ENCODE results near the gene RBAK. TPM values are rescaled to one million over a fixed set of nuclear protein-coding genes. Genes with fewer than 3 reads are reported as not detected.

Gene RBAK
- total RNA-seq (2021; ENCODE audit: unreplicated experiment) (14.8 TPM), Bru-seq, nascent RNA (percentile 93 among the genes with signal in this experiment), BruChase-seq, experiment 1, labeled RNA remaining after a 2-hour chase (percentile 99 among the genes with signal in this experiment), BruChase-seq, experiment 2, labeled RNA remaining after a 6-hour chase (percentile 92 among the genes with signal in this experiment)
- 5.2 TPM for polyA plus RNA-seq (2012; ENCODE audit: insufficient read length)
- long read RNA-seq, full-length matches to known transcripts: 12 of 23 reads
- long read RNA-seq, partial matches to known transcripts: 1 of 23 reads
- long read RNA-seq, other reads (novel, unspliced or antisense): 10 of 23 reads

DNA sequence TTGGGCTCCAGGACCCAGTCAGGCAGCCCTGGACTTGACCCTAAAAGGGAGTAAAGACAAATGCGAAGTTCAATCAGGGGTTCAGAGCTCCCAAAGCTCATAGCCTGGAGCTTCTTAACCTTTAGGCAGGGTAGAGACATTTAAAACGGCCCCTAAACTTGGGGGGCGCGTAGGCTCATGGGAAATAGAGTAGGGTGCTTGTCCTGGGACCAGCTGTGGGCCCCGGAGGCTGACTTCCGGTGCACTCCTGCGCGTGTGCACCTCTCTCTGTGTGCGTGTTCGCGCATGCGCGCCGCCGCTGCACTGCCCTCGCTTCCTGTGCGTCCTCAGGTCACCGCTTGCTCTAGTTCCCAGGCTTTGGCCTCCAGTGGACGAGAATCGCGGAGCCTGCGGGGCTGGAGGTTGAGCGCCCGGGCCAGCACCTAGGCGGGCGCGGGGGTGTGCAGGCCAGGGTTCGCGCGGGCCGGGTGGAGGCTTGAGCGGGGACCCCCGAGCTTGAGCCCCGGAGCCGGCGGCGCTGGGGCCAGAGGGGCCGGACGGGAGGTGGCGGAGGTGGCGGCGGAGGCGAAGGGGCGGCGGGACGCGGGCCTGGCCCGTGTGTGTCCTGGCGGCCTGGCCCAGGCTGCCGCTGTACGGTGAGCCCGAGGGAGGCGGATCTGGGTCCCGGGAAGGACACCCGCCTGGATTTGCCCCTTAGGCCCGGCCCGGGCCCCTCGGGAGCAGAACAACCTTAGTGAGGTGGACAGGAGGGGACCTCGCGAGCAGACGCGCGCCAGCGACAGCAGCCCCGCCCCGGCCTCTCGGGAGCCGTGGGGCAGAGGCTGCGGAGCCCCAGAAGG, at the start of gene RBAK:
Gene RBAK (plus strand): TSS at position 303 of the 839 bp plus-strand sequence. CDS start 2,217 bp downstream, outside the sequence.
- BruUV-seq (replicated peaks): TSS peak; percentile 63
- H3K36me3 ChIP-seq (ENCODE audit: control insufficient read depth, insufficient read depth, low read length): no peaks in the 10 kb centered on the region
- intact Hi-C loops (cut with micrococcal nuclease; ENCODE audit: unreplicated experiment): no loop called here
- H3K27ac ChIP-seq (ENCODE audit: low read length): peak within 1 kb of the TSS; percentile 95
- peaks cover 4% of the 10 kb centered on the region; the same call in 1 of the 2 replicates for H3K9me3 ChIP-seq (ENCODE audit: control insufficient read depth, insufficient read depth, low read depth, low read length)
- in situ Hi-C loops (cut with HindIII; ENCODE audit: low pct_unique_long_range_greater_than_20kb, low sequenced_read_pairs): no loop called here
- peak within 1 kb of the TSS; percentile 74 to 88 for H3K4me3 ChIP-seq (ENCODE audit: low read depth in 2 of 2, low read length in 2 of 2)
- TF ChIP-seq, protein P1, sequence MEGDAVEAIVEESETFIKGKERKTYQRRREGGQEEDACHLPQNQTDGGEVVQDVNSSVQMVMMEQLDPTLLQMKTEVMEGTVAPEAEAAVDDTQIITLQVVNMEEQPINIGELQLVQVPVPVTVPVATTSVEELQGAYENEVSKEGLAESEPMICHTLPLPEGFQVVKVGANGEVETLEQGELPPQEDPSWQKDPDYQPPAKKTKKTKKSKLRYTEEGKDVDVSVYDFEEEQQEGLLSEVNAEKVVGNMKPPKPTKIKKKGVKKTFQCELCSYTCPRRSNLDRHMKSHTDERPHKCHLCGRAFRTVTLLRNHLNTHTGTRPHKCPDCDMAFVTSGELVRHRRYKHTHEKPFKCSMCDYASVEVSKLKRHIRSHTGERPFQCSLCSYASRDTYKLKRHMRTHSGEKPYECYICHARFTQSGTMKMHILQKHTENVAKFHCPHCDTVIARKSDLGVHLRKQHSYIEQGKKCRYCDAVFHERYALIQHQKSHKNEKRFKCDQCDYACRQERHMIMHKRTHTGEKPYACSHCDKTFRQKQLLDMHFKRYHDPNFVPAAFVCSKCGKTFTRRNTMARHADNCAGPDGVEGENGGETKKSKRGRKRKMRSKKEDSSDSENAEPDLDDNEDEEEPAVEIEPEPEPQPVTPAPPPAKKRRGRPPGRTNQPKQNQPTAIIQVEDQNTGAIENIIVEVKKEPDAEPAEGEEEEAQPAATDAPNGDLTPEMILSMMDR (IDR thresholded peaks at IDR 0.05): no peak
- TF ChIP-seq, protein P2, sequence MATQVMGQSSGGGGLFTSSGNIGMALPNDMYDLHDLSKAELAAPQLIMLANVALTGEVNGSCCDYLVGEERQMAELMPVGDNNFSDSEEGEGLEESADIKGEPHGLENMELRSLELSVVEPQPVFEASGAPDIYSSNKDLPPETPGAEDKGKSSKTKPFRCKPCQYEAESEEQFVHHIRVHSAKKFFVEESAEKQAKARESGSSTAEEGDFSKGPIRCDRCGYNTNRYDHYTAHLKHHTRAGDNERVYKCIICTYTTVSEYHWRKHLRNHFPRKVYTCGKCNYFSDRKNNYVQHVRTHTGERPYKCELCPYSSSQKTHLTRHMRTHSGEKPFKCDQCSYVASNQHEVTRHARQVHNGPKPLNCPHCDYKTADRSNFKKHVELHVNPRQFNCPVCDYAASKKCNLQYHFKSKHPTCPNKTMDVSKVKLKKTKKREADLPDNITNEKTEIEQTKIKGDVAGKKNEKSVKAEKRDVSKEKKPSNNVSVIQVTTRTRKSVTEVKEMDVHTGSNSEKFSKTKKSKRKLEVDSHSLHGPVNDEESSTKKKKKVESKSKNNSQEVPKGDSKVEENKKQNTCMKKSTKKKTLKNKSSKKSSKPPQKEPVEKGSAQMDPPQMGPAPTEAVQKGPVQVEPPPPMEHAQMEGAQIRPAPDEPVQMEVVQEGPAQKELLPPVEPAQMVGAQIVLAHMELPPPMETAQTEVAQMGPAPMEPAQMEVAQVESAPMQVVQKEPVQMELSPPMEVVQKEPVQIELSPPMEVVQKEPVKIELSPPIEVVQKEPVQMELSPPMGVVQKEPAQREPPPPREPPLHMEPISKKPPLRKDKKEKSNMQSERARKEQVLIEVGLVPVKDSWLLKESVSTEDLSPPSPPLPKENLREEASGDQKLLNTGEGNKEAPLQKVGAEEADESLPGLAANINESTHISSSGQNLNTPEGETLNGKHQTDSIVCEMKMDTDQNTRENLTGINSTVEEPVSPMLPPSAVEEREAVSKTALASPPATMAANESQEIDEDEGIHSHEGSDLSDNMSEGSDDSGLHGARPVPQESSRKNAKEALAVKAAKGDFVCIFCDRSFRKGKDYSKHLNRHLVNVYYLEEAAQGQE (IDR thresholded peaks at IDR 0.05; ENCODE audit: insufficient read depth in 1 of 2, low read depth in 2 of 2, low read length in 1 of 2): no peak
- TF ChIP-seq POLR2AphosphoS5 (IDR thresholded peaks at IDR 0.05; ENCODE audit: low read depth, low read length) (peak; percentile 89), TCF7L2 (IDR thresholded peaks at IDR 0.05; ENCODE audit: low read depth, low read length) (no peak), SIN3A (IDR thresholded peaks at IDR 0.05; ENCODE audit: borderline replicate concordance, insufficient read depth, low read depth, low read length) (peak; percentile 35; the same call in 1 of the 2 replicates)
- POLR2A ChIA-PET: interaction anchor here (0.6 kb wide), 1 partner anchor 95 kb away, joined by 4 read pairs; no protein-coding TSS in a partner anchor
- no peaks in the 10 kb centered on the region for H3K27me3 ChIP-seq (ENCODE audit: control insufficient read depth, insufficient read depth, low read length)
- ATAC-seq: peak; percentile 100
- 0 out of 2 replicates have a peak, but pooled peaks cover 3% of the 10 kb centered on the region for H3K4me1 ChIP-seq (ENCODE audit: control insufficient read depth, insufficient read depth, low read length)
- DNase-seq (ENCODE audit: low read depth, low spot score): peak; percentile 67
- CTCF ChIA-PET: interaction anchor here (0.6 kb wide), 1 partner anchor 136 kb away, joined by 8 read pairs; no protein-coding TSS in a partner anchor

DNA sequence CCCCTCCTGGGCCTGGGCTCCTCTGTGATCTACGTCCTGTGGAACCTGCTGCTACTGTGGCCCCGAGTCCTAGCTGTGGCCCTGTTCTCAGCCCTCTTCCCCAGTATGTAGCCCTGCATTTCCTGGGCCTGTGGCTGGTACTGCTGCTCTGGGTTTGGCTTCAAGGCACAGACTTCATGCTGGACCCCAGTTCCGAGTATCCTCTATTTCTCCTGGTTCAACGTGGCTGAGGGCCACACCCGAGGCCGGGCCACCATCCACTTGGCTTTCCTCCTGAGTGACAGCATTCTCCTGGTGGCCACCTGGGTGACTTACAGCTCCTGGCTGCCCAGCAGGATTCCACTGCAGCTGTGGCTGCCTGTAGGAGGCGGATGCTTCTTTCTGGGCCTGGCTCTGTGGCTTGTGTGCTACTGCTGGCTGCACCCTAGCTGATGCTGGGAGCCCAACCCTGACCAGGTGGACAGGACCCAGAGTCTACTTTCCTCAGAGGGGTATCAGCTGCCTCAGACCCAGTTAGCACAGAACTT, 48.9 kb upstream of the RBAK start:
- CTCF ChIA-PET: no interaction called here
- BruUV-seq (replicated peaks): no TSS peak
- Histone ChIP-seq H3K27ac (ENCODE audit: low read length) (no peak overlapping the region), H3K4me3 (ENCODE audit: low read depth in 2 of 2, low read length in 2 of 2) (no peak overlapping the region), H3K36me3 (ENCODE audit: control insufficient read depth, insufficient read depth, low read length) (peaks cover 5% of the 10 kb centered on the region; the same call in 1 of the 2 replicates), H3K9me3 (ENCODE audit: control insufficient read depth, insufficient read depth, low read depth, low read length) (no peaks in the 10 kb centered on the region), H3K4me1 (ENCODE audit: control insufficient read depth, insufficient read depth, low read length) (no peaks in the 10 kb centered on the region), H3K27me3 (ENCODE audit: control insufficient read depth, insufficient read depth, low read length) (no peaks in the 10 kb centered on the region)
- intact Hi-C loops (cut with micrococcal nuclease; ENCODE audit: unreplicated experiment): no loop called here
- no peak for DNase-seq (ENCODE audit: low read depth, low spot score)
- TF ChIP-seq, protein P1 (IDR thresholded peaks at IDR 0.05): no peak
- TF ChIP-seq SIN3A (IDR thresholded peaks at IDR 0.05; ENCODE audit: borderline replicate concordance, insufficient read depth, low read depth, low read length): no peak
- no peak for TF ChIP-seq POLR2AphosphoS5 (IDR thresholded peaks at IDR 0.05; ENCODE audit: low read depth, low read length)
- no peak for TF ChIP-seq TCF7L2 (IDR thresholded peaks at IDR 0.05; ENCODE audit: low read depth, low read length)
- TF ChIP-seq, protein P2 (IDR thresholded peaks at IDR 0.05; ENCODE audit: insufficient read depth in 1 of 2, low read depth in 2 of 2, low read length in 1 of 2): no peak
- in situ Hi-C loops (cut with HindIII; ENCODE audit: low pct_unique_long_range_greater_than_20kb, low sequenced_read_pairs): no loop called here
- POLR2A ChIA-PET: no interaction called here
- ATAC-seq: no peak

Measured in Panc1 (cell line).